Stromal cell of bone marrow (primary cell): ENCODE measurements around the gene CCL22.
"Not testable (repeated sequence)": the region's sequence is repeated elsewhere in the genome, so short reads cannot be mapped to it uniquely, and the experiment has no call there.

Source experiments
- DNase-seq: peaks from one replicate; pipeline ENCODE4 v3.0.0-alpha.2; 2012; ENCODE audit warnings: low read depth

The CCL22 gene

GRCh38 chr16:57394444-57394843 lies 35.9 kb downstream of the CCL22 start:
- no peak for DNase-seq

- no peak for DNase-seq
Measured at GRCh38 chr16:57395026-57395425, 36.4 kb downstream of the CCL22 start.

GRCh38 chr16:57396786-57397185 lies 38.2 kb downstream of the CCL22 start:
- no peak for DNase-seq

DNA sequence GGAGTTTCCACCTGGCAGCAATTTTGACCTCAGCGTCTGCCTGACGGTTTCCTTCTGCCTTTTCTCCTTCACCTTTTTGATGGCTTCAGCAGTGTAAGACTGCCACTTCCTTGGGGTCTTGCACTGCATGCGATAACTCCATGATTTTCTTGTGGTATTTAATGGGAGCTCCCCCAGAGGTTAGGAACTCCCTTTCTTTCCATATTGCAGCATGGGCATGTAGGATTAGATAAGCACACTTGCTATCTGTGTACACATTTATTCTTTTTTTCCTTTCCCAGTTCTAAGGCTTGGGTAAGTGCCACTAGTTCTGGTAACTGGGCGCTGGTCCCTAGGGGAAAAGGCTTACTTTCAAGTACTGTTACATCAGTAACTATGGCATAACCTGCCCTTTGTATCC lies 38.9 kb downstream of the CCL22 start:
- DNase-seq, result not testable (repeated sequence)

- no peak for DNase-seq
Measured at GRCh38 chr16:57401943-57402640, 43.5 kb downstream of the CCL22 start.

DNA sequence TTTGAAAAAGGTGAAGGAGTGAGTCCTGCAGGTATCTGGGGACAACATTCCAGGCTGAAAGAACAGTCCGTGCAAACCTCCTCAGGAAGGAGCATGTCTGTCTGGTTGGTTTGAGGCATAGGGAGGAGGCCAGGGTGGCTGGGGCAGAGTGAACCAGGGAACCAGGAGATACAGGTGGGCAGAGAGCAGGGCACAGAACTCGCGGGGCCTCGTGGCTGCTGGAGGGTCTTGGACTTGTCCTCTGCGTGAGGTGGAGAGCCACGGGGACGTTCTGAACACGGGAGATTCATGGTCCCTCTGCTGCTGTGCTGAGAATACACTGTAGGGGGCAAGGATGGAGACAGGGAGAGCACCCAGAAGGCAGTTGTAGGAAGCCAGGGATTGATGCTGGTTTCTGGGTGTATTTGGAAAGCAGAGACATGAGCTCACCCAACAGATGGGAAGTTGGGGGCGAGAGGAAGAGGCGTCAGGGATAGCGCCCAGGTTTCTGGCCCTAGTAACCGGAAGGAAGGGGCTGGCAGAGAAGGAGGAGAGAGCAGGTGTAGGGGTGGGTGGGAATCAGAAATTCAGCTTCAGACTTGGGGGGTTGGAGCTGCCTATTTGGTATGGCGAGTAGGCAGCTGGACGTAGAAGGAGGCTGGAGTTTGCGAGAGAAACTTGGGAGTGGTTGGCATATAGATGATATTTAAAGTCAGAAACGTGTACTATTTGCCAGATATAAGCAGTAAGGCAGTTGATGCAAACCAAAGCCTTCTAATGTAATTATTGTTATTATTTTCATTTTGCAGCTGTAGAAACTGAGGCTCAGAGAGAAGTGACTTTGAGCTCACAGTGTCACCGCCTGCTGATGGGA lies 45.6 kb downstream of the CCL22 start, which contains the start of gene CCL17:
CCL17 (plus strand) TSS at position 803 of the 853 bp plus-strand sequence. CDS start 9,166 bp downstream, outside the sequence.
- DNase-seq, result no peak

DNA sequence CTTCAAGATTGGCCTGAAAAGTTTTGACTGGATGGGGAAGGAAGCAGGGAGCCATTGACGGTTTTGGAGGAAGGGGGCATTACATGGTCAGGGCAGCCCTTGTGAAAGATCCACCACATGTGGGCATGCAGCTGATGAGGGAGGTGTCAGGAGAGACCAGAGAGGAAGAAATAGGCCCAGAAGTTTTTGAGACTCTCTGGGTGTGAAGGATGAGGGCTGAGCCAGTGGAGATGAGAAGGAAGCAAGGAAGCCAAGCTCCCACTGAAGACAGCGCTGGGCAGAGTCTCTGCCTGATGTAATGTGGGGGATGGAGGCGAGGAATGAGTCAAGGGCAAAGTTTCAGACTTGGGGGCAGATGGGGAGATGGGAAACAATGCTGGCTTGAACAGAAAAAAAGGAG lies 46.5 kb downstream of the CCL22 start:
- no peak for DNase-seq

- DNase-seq, result no peak
Measured at GRCh38 chr16:57406881-57407280, 48.3 kb downstream of the CCL22 start.

DNA sequence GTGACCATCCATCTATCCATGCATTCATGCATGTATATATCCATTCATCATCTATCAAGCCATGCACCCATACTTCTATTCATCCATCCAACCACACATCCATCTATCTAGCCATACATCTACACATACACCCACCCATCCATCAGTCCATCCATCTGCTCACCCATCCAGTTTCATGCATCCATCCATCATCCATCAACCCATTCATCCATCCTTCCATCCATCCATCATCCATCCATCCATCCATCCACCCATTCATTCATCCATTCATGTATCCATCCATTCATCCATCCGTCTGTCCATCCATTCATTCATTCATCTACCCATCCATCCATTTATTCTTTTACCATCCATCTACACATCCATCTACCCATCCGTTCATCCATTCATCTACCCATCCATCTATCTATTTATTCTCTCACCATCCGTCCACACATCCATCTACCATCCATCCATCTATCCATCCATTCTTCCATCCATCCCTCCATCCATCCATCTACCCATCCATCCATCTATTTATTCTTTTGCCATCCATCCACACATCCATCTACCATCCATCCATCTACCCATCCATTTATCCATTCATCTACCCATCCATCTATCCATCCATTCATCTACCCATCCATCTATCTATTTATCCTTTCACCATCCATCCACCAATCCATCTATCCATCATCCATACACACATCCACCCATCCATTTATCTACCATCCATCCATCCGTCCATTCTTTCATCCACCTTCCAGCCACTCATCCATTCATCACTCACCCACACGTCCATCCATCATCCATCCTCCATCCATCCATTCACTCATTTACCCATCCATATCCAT lies 49.2 kb downstream of the CCL22 start:
- no peak for DNase-seq

- DNase-seq, result no peak
Measured at GRCh38 chr16:57409065-57409464, 50.5 kb downstream of the CCL22 start.

GRCh38 chr16:57409870-57410587 lies 51.4 kb downstream of the CCL22 start:
- no peak for DNase-seq

DNA sequence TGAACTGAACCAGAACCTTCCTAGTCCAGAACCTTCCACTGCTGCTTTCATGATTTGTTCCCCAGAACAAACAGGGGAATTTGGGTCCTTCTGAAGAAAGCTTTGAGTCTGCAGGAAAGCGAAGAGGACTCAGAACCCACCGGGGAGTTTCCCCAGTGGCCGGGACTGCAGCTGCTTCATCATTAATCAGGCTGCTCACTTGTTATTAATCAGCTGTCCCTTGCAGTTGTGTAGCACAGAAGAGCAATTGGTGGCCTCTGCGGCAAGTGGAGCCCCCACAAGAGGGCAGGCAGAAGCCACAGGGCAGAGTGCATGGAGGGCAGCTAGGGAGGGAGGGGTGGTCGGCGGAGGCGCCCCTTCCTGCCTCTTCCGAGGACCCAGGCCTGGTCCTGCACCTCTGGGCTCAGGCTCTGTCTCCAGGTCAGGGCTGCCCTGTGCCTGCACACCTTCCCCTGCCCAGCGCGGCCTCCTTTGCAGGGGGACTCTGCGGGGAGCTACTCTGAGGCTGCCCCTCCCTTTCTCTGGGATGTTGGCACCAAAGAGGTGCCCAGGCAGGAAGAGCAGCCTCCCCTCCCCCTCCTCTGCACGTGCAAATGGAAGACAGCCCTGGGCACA lies 52.9 kb downstream of the CCL22 start:
- no peak for DNase-seq

GRCh38 chr16:57412584-57412983 lies 54.0 kb downstream of the CCL22 start:
- no peak for DNase-seq

- DNase-seq, result no peak
Measured at GRCh38 chr16:57413301-57413730, 54.7 kb downstream of the CCL22 start.

DNA sequence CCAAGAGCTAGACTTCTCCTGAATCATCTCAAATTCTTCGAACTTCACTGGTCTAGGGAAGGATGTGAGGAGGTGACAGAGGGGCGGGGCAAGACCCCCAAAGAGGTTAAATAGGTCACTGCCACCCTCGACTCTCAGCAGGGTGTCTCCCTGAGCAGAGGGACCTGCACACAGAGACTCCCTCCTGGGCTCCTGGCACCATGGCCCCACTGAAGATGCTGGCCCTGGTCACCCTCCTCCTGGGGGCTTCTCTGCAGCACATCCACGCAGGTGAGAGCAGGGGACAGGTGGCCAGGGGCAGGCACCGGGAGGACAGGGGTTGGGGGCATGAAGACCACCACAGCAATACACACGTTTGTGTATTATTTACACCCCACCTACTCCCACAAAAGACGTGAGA lies 55.1 kb downstream of the CCL22 start:
- no peak for DNase-seq
